ENCODE data around the gene PLA1A. TPM values are rescaled to one million over a fixed set of nuclear protein-coding genes. Genes with fewer than 3 reads are reported as not detected.
A peak's percentile ranks its signal among the peaks of the same experiment; 100 is the strongest.
"Not testable (repeated sequence)": the region's sequence is repeated elsewhere in the genome, so short reads cannot be mapped to it uniquely, and the experiment has no call there.

PLA1A gene
- total RNA-seq, 1 donor from 2014 or later = 1.6 TPM

DNA sequence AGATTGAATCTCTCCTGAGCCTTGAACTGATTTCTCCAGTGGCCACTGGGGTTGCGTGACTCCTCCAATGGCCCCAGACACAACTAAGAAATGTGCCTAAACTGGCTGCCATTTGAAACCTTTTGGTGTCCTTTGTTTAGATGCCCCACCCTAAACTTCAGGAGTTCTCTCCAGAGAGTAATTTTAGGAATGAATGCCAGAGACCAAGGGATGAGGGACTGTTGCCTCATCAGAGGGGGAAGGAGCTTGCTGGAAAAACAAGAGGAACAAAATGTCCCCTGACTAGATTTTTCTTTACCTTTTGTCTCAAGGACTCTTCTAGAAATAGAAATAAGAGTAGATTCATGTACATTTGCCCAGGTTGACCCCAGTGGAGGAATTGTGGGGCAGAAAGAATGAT is 26.5 kb upstream of the PLA1A start:
- intact Hi-C loops (cut with DNase I) = no loop called here
- no peak for DNase-seq
- ATAC-seq (ENCODE audit: poor library complexity) = peak; percentile 36

DNA sequence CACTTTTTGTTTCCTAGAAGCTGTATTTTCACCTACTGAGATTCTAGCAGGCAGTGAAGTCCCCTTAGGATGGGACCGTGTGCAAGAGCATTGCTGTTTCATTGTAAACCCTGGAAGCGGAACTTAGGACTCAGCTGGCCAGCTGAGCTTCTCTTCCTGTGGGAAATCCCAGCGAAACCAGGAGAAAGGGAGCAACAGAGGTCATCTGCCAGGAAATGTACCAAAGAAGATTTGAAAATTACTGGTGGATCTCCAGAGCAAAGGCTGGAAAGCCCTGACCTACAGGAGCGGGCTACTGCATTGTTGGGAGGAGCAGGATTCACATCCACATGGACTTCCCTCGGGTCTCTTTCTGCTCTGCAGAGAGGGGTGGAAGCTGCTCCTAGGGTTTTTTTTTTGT is 26.0 kb upstream of the PLA1A start:
- no peak for DNase-seq
- intact Hi-C loops (cut with DNase I) = no loop called here

DNA sequence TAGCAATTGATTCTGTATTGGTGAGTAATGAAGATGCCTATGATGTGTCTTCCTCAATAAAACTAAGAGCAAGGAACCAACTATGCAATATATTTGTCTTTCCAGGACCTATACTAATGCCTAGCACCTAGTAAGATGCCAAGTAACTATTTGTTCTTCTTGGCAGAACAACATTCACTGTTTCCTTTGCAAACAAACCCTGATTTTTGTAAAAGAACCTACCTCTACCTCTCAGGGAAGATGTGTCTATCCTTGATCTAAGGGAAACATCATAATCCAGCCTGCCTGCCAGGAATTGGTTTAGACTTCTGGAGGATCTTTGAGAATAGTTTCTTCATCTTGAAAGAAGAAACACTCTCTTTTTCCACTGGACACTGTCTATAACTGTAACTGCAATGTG is 22.2 kb upstream of the PLA1A start:
- ATAC-seq (ENCODE audit: poor library complexity) (no peak), DNase-seq (no peak)
- intact Hi-C loops (cut with DNase I) = no loop called here

More for the DNA sequence above, 26.0 kb upstream of the PLA1A start:
- peak; percentile 31 for ATAC-seq (ENCODE audit: poor library complexity)

DNA sequence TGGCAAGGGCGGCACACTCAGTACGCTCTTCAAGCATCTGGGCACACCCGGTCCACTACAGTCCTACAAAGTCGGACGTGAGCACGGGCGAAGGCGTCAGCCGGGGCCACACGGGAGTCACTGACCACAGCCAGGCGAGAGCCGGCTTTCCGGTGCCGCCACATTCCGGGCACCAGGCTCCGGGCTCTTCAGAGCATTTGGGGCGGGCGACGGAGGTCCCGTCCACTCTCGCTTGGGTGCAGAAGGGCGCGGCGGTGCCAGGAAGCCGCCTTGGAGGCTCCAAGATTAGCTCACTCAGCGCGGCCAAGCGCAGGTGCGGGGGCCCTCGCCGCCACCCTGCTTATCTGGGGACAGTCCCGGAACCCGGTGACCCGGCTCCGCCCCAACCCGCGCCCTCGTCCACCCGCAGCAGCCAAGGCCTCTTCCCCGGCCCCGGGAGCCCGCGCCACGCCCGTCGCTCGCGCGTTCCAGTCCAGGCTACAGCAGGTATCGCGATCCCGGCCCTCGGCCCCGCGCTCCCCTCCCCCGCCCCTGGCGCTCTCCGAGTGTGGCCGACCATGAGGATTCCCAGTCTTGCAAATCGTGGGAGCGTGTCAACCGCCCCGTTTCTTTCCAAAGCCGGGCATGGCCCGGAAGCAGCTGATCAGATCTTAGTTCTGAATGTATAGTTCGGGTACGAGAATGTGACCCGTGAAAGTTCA is 18.2 kb upstream of the PLA1A start, which contains the start of gene ADPRH:
Gene ADPRH, plus strand, starts transcription at position 127 of the 701 bp plus-strand sequence. CDS start 2,678 bp downstream, outside the sequence.
- intact Hi-C loops (cut with DNase I) = no loop called here
- peak; percentile 91 for DNase-seq

DNA sequence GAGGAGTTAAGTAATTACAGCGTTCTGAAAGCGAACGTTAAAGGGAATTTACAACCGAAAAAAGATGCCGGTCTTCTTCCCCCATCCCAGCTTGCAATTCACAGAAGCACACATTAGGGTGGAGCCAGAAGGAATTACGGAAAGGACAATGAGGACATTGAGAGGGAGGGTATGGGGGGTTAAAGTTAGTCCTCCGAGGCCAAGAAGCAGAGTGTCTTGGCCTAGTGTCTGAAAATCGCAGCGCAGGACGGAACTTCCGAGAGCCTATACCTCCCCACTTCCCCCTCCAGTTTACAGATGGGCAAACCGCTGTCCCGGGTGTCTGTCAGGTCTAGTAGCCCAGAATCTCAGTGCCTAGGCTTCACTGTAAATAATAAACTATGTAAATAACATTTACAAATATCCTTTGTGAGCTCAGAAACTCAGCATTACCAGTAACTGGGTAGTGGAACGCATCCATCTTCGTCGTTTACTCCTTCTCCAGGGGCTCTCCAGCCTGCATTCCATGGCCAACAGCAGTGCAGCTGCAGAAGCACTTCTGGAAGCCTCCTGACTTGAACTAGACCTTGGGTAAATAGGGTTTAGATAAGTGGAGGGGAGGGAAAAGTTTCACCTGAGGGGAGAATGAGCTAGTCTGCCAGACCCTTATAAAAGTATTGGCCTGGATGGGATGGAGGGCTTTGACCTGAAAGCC is 17.5 kb upstream of the PLA1A start:
- DNase-seq = peak; percentile 60

More for the DNA sequence above, 18.2 kb upstream of the PLA1A start, which contains the start of gene ADPRH:
- ATAC-seq (ENCODE audit: poor library complexity) = peak; percentile 96

DNA sequence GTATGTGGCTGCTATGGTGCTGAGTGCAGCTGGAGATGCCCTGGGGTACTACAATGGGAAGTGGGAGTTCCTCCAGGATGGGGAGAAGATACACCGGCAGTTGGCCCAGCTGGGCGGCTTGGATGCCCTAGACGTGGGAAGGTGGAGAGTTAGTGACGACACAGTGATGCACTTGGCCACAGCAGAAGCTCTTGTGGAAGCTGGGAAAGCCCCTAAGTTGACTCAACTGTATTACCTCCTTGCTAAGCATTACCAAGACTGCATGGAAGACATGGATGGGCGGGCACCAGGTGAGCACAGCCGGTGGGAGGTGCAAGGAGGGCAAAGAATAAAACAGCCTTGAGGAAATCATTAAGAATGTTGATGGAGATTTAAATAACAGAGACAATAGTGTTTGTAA is 15.5 kb upstream of the PLA1A start:
- DNase-seq (no peak), ATAC-seq (ENCODE audit: poor library complexity) (no peak)
- intact Hi-C loops (cut with DNase I) = no loop called here

More for the DNA sequence above, 17.5 kb upstream of the PLA1A start:
- intact Hi-C loops (cut with DNase I) = no loop called here
- peak; percentile 70 for ATAC-seq (ENCODE audit: poor library complexity)

DNA sequence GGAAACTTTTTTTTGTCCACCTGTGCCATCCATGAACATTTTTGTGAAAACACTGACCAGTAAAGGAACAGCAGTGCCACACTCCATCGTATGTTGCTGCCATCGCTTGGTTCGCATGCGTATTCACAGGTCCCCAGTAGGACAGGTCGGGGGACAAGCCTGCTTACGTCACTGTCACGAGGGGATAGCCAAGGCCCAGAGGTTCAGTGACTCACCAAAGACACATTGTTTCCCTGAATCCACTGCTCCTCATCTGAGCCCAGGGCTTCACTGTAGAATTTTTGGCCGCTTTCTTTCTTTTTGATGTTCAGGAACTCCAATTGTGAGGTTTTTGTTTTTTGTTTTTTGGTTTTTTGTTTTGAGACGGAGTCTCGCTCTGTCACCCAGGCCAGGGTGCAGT is 12.5 kb upstream of the PLA1A start:
- no peak for DNase-seq
- no peak for ATAC-seq (ENCODE audit: poor library complexity)
- intact Hi-C loops (cut with DNase I) = no loop called here

DNA sequence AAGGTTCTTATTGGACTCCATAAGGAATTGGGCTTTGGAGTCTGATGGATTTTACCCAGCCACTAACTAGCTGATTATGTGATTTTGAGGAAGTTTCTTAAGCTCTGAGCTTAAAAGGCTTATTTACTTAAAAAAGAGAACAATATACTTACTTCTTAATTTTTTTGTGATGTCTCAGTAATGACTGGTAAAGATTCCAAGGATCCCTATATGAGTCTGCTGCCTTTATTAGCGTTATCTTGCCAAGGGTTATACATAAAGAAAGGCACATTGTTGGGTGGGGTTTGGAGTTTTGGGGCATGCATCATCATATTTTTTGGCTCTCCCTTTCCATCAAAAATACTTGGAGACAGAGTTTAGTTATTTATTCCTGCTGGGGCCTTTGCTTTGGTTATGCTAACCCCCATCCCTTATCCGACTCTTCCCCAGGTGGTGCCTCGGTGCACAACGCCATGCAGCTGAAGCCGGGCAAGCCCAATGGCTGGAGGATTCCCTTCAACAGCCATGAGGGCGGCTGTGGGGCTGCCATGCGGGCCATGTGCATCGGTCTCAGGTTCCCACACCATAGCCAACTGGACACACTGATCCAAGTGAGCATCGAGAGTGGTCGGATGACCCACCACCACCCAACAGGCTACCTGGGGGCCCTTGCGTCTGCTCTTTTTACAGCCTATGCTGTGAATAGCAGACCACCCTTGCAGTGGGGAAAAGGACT is 11.7 kb upstream of the PLA1A start:
- intact Hi-C loops (cut with DNase I) = no loop called here
- ATAC-seq (ENCODE audit: poor library complexity) (no peak), DNase-seq (no peak)

DNA sequence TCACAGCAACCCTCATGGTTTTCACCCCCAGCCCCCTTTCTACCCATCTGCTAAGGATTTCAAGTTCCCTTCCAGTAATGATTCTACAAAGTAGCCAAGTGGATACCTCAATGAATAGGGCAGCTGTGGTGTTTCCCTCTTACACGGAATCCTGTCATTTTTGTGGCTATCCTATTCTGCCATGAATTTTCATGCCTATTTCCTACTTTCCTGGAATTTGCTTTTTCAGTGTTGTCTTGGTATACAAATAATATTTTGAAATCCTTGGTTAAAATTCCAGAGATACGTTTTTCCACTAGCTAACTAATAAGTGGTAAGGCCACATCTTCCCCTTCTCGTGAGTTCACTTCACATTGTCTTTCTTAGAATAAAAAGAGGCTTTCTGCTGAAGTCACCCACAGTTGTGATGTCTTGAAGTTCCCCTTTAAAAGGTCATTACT is 10.9 kb upstream of the PLA1A start:
- DNase-seq = no peak
- ATAC-seq (ENCODE audit: poor library complexity) = no peak
- intact Hi-C loops (cut with DNase I) = no loop called here

DNA sequence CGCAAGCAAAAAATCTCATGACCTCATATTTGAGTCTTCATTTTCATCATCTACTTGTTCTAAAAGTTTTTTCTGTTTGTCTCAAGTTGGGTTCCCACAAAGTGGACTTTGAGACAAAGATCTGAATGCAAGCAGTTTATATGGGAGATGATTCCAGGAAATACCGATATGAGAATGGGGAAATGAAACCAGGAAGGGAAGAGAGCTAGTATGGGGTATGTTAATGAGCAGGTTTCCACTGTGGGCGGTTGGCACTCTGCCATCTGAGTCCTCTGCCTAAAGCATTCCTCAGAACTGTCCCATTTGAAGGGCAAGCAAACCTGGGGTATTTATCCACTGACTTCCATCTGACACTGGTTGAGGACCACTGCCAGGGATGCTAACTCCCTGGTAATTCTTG is 9.6 kb upstream of the PLA1A start:
- ATAC-seq (ENCODE audit: poor library complexity) = peak; percentile 62
- intact Hi-C loops (cut with DNase I) = no loop called here
- DNase-seq = peak; percentile 73

DNA sequence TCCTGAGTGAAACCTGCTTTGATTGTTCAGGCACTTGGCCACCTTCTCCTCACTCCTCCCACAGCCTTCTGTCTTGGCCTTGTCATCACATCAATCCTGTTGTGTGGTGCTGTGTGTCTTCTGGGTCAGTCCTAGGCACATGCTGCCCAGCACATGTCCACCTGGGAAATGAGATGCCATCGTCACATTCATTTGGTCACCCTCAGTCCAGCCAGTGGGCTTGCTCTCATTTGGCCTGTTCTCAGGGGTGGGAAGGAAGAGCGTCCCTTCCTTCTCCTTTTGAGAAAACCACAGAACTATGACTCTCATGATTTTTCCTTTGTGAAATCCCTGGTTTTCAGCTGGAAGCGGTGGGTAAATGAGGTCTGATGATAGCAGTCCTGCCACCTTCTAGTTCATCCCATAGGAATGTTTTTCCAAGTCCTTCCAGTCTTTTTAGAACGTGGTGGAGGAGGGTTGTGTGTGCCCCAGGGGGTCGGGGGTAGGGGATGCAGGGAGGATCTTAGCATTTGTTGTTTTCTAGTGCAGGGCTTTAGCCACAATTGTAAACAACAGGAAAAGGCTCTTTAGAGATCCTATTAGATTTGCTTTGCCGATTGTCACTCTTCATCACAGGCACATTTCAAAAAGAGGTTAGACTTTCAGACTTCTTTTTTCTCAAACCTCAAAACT is 8.4 kb upstream of the PLA1A start:
- intact Hi-C loops (cut with DNase I) = no loop called here
- ATAC-seq (ENCODE audit: poor library complexity) = peak; percentile 27
- DNase-seq = no peak

DNA sequence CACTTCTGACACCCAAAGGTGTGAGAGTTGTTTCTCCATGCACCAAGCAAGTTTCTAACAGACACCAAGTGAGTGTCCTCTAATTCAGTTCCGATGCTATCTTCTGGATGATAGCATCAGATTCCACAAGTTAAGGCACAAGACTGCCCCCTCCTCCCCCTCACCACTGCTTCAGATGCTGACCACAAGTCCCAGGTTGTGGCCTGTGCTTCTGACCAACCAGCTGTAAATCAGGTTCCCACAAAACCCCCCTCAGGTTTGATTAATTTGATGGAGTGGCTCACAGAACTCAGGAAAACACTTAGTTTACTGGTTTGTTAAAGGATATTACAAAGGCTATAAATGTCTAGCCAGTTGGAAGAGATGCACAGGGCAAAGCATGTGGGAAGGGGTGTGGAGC is 7.0 kb upstream of the PLA1A start:
- ATAC-seq (ENCODE audit: poor library complexity) (no peak), DNase-seq (no peak)
- intact Hi-C loops (cut with DNase I) = no loop called here

DNA sequence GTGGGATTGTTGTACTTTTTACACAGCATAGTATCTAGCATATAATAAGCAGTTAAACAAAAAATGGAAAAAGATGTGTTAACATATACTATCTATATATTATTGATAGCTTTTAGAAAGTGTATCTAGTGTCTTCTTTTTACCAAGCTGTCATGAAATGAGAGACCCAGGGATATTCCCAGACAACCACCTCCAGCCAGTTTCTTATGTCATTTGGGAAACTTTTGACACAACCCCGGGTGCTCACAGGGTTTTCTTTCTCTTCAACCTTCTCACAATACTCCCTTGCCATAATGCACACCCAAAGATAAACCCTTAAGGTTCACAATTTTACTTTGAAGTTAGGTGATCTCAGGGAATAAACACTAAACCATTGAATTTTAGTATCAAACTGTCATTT is 4.8 kb upstream of the PLA1A start:
- DNase-seq (no peak), ATAC-seq (ENCODE audit: poor library complexity) (no peak)
- intact Hi-C loops (cut with DNase I) = no loop called here

DNA sequence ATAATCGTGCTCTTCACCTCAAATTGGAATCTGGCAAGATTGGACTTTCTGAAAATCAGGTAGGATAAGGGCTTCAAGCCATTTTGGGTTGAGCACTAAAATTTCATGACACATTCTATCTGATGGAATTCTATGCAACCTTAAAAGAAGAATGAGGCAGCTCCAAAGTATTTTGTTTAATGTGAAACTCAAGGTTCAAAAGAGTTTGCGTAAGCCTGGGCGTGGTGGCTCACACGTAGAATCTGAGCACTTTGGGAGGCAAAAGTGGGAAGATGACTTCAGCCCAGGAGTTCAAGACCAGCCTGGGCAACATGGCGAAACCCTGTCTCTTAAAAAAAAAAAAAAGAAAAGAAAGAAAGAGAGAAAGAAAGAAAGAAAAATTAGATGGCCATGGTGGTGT is 3.6 kb upstream of the PLA1A start:
- DNase-seq (no peak), ATAC-seq (ENCODE audit: poor library complexity) (no peak)
- intact Hi-C loops (cut with DNase I) = no loop called here

DNA sequence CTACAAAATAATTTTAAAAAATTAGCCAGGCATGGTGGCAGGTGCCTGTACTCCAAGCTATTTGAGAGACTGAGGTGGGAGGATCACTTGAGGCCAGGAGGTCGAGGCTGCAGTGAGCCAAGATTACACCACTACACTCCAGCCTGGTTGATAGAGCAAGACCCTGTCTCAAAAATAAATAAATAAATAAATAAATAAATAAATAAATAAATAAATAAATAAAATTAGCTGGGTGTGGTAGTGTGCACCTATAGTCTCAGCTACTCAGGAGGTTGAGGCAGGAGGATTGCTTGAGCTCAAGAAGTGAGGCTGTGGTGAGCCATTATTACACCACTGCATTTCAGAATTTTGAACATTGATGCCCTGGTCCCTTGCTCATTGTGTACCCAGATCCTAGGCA is 2.8 kb upstream of the PLA1A start:
- intact Hi-C loops (cut with DNase I) = loop anchor here (5.0 kb wide), 1 partner anchor 82 kb away; the partner anchor contains the start of gene COX17
- not testable (repeated sequence) for DNase-seq; ATAC-seq (ENCODE audit: poor library complexity)

DNA sequence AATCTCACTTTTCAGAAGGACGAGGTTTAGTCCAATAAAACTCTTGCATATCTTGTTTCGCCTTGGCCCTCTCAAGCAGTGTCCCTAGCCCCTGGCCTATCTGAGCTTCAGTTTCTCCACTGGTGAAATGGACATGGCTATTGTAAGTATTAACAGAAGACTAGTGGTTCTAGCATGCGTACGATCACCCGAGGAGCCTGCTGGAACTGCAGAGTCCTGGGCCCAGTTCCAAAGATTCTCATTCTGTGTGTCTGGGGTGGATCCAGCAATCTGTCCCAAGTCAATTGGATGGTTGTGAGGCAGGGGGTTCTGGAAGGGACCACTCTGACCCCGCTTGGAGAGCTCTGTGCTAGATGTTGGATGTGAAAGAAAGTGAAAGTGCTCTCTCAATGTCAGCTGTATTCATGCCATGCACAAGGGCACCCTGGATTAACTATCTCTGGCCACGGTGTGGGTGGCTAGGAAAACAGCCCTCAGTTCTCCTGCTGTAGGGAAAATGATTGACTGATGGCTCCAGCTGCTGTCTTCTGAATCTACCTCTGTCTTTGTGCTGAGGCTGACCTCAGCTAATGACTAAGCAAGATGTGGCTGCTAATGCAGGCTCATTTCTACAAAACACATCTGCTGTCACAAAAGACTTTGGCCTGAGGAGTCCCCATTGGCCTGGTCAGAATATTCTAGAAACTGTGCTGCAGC is 1.9 kb upstream of the PLA1A start:
- ATAC-seq (ENCODE audit: poor library complexity) = peak; percentile 63

DNA sequence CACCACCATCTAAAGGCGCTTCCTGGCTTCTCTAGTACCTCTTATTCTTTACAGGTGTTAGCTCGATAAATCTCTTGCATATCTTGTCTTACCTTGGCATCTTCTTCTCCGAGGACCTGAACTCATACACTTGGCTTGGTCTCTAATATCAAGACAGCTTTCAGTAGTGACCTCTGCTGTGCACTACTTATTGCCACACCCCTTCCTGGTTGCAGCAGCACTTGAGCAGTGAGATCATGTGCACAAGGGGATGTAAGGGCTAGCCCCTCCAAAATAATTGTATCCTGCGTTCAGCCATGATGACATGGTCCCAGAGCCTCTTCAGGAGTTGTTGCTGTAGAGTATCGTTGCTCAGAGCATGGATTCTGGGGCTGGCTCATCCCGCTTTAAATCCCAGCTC is 1.3 kb upstream of the PLA1A start:
- no peak for ATAC-seq (ENCODE audit: poor library complexity)
- no peak for DNase-seq
- intact Hi-C loops (cut with DNase I) = loop anchor here (5.0 kb wide), 1 partner anchor 81 kb away; the partner anchor contains the start of gene COX17

More for the DNA sequence above, 1.9 kb upstream of the PLA1A start:
- intact Hi-C loops (cut with DNase I) = loop anchor here (5.0 kb wide), 1 partner anchor 82 kb away; the partner anchor contains the start of gene COX17
- DNase-seq = no peak

Data from Right ventricle myocardium superior (tissue), 1 donor.